ENCODE data around the gene COL12A1. TPM values are rescaled to one million over a fixed set of nuclear protein-coding genes. Genes with fewer than 3 reads are reported as not detected.
"Not testable (repeated sequence)": the region's sequence is repeated elsewhere in the genome, so short reads cannot be mapped to it uniquely, and the experiment has no call there.

COL12A1 gene
- total RNA-seq, 1 donor from 2014 or later: not detected

DNA sequence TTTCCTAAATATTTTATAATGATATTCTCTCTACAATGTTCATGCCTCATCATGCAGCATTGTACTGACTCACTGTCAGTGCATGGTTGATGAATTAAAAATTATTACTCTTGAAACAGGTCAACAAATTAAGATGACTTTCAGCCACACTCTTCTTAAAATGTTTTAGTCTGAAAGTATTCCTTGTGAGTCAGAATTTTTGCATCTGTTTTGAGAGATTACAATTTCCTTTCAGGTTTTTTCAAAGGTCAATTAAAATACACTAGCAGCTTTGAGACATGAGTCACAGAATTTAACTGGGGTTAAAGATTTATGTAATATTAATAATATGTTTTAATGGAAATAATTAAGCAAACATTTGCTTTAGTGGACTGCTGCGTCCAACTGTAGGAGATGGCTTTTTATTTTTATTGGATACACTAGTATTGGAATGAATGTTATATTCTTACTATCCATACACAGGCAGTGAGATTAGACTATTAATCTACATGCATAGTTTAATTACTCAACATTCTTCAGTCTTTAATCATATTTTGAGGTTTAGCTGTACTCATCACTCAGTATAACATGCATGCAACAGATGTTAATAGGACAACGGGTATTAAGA is 9.7 kb downstream of the COL12A1 start:
- no peak overlapping the region for H3K27ac Mint-ChIP-seq
- H3K9me3 Mint-ChIP-seq: no peaks in the 10 kb centered on the region
- peaks cover 2% of the 10 kb centered on the region for H3K4me1 Mint-ChIP-seq (ENCODE audit: low read depth)
- peaks cover 14% of the 10 kb centered on the region for H3K27me3 Mint-ChIP-seq (ENCODE audit: low read depth)
- H3K36me3 Mint-ChIP-seq (ENCODE audit: low read depth): no peaks in the 10 kb centered on the region
- intact Hi-C loops (cut with micrococcal nuclease): no loop called here
- H3K4me3 Mint-ChIP-seq (ENCODE audit: low read depth): no peak overlapping the region
- DNase-seq (ENCODE audit: low spot score): no peak

DNA sequence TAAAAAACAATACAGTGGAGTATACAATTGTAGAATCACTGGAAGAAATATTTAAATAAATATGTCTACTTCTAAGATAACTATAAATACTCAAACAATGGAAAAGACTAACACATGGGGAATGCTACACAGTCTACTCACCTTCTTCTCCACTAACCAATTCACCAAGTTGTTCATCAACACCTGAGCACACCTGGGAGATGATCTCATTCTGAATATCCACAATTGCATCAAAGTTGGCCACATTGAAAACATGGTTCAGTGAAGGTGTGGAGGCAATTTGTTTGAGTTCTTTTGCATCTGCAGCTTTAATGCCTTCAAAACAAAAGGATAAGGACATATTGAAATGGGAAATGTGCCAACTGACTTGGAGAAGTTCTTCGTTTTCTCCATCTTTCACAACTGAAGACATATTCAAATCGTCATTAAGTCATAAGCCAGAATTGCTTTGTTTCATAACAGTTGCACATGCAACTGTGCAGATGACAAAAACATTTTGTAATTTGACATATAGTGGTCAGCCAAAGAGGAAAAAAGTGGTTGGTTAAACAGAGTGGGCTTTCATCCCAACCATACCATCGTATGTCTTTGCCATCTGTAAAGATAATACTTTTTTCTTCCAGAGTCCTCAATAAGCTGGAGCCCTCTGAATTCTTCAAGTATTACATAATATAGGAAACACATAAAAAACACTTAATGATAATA is 17.5 kb downstream of the COL12A1 start:
- no peak overlapping the region for H3K4me3 Mint-ChIP-seq (ENCODE audit: low read depth)
- no peaks in the 10 kb centered on the region for H3K36me3 Mint-ChIP-seq (ENCODE audit: low read depth)
- H3K27ac Mint-ChIP-seq: no peak overlapping the region
- no peaks in the 10 kb centered on the region for H3K4me1 Mint-ChIP-seq (ENCODE audit: low read depth)
- DNase-seq (ENCODE audit: low spot score): no peak
- H3K27me3 Mint-ChIP-seq (ENCODE audit: low read depth): peaks cover 6% of the 10 kb centered on the region
- peaks cover 4% of the 10 kb centered on the region for H3K9me3 Mint-ChIP-seq
- intact Hi-C loops (cut with micrococcal nuclease): no loop called here

DNA sequence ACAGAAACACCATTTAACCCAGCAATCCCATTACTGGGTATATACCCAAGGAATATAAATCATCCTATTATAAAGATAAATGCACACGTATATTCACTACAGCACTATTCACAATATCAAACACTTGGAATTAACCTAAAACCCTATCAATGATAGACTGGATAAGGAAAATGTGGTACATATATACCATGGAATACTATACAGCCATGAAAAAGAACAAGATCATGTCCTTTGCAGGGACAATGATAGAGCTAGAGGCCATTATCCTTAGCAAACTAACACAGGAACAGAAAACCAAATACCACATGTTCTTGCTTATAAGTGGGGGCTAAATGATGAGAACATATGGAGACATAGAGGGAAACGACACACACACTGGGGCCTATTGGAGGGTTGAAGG is 19.3 kb downstream of the COL12A1 start:
- H3K9me3 Mint-ChIP-seq; intact Hi-C loops (cut with micrococcal nuclease): not testable (repeated sequence)

DNA sequence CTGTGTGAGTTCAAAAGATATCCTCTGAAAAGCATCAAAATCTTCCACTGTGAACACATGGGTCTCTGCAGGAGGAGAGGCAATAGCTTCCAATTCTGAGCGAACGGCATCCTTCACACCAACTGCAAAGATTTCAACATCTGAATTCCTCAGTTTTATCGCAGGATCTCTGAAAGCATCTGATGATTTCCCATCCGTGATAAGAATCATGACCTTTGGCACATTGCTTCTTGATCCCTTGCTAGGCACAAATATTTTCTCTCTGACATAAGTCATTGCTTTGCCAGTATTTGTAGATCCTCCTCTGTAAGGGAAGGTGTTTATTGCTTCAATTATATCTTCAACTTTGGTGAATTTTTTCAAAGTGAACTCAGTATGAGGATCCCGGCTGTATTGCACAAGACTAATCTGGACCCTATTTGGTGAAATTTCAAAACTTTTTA is 22.7 kb downstream of the COL12A1 start:
- intact Hi-C loops (cut with micrococcal nuclease): no loop called here
- Mint-ChIP-seq H3K4me3 (ENCODE audit: low read depth) (no peak overlapping the region), H3K9me3 (peaks cover 4% of the 10 kb centered on the region), H3K36me3 (ENCODE audit: low read depth) (no peaks in the 10 kb centered on the region), H3K4me1 (ENCODE audit: low read depth) (no peaks in the 10 kb centered on the region), H3K27me3 (ENCODE audit: low read depth) (no peaks in the 10 kb centered on the region), H3K27ac (no peak overlapping the region)
- no peak for DNase-seq (ENCODE audit: low spot score)

More for the DNA sequence above, 19.3 kb downstream of the COL12A1 start:
- not testable (repeated sequence) for H3K4me3 Mint-ChIP-seq (ENCODE audit: low read depth); H3K27ac Mint-ChIP-seq; H3K4me1 Mint-ChIP-seq (ENCODE audit: low read depth); H3K36me3 Mint-ChIP-seq (ENCODE audit: low read depth); H3K27me3 Mint-ChIP-seq (ENCODE audit: low read depth); DNase-seq (ENCODE audit: low spot score)

DNA sequence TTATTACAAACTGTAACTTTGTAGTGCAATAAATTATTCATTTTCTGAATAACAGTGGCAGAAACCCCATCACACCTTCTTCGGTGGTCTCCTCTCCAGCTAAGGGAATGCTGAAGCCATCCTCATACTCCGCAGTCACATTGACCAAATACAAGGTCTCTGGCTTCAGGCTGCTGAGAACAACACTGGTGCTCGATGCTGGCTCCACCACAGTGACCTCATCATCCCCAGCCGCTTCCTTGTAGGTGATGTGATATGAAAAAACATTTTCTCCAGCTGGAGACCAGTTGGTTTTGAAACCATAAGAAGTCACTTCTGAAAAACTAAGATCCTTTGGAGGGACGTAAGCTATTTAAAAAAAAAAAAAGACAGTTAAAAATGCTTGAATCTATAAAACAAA is 25.0 kb downstream of the COL12A1 start:
- Mint-ChIP-seq H3K27ac (no peak overlapping the region), H3K27me3 (ENCODE audit: low read depth) (no peaks in the 10 kb centered on the region), H3K9me3 (no peaks in the 10 kb centered on the region), H3K4me1 (ENCODE audit: low read depth) (no peaks in the 10 kb centered on the region), H3K36me3 (ENCODE audit: low read depth) (no peaks in the 10 kb centered on the region), H3K4me3 (ENCODE audit: low read depth) (no peak overlapping the region)
- no peak for DNase-seq (ENCODE audit: low spot score)
- intact Hi-C loops (cut with micrococcal nuclease): no loop called here

DNA sequence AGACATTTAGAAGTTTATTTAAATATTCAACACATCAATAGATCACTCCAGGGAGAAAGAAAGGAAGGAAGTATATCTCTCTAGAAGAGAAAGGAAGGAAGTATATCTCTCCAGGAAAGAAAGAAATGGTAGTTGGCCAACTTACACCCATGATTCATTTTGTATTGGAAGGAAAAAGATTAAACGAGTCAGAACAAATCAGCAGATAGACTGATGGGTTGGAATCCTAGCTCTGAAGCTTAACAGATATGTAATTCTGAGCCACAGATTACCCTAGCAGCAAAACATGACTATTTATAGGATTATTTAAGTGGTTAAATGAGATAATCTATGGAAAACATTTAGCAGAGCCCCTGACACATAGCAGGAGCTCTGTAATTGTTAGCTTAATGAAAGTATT is 27.1 kb downstream of the COL12A1 start:
- Mint-ChIP-seq H3K27ac (no peak overlapping the region), H3K9me3 (no peaks in the 10 kb centered on the region), H3K4me3 (ENCODE audit: low read depth) (no peak overlapping the region), H3K4me1 (ENCODE audit: low read depth) (no peaks in the 10 kb centered on the region), H3K36me3 (ENCODE audit: low read depth) (no peaks in the 10 kb centered on the region), H3K27me3 (ENCODE audit: low read depth) (no peaks in the 10 kb centered on the region)
- intact Hi-C loops (cut with micrococcal nuclease): no loop called here
- DNase-seq (ENCODE audit: low spot score): no peak

DNA sequence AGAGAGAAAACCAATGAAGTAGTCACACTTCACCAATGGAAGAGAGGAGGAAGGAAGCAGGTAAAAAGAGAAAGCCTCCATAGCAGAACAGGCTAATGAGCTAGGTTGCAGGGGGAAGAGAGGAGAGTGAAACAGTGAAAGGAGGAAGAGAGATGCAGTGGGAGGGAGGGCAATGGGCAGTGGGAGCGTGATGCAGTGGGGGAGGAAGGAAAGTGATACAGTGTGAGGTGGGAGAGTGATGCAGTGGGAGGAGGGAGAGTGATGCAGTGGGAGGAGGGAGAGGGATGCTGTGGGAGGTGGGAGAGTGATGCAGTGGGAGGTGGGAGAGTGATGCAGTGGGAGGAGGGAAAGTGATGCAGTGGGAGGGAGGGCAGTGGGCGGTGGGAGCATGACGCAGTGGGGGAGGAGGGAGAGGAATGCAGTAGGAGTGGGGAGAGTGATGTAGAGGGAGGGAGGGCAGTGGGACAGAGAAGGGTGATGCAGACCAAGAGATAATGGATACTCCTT is 29.7 kb downstream of the COL12A1 start:
- H3K27ac Mint-ChIP-seq: no peak overlapping the region
- no peak overlapping the region for H3K4me3 Mint-ChIP-seq (ENCODE audit: low read depth)
- H3K9me3 Mint-ChIP-seq: no peaks in the 10 kb centered on the region
- intact Hi-C loops (cut with micrococcal nuclease): no loop called here
- no peaks in the 10 kb centered on the region for H3K27me3 Mint-ChIP-seq (ENCODE audit: low read depth)
- DNase-seq (ENCODE audit: low spot score): no peak
- H3K36me3 Mint-ChIP-seq (ENCODE audit: low read depth): no peaks in the 10 kb centered on the region
- H3K4me1 Mint-ChIP-seq (ENCODE audit: low read depth): no peaks in the 10 kb centered on the region

DNA sequence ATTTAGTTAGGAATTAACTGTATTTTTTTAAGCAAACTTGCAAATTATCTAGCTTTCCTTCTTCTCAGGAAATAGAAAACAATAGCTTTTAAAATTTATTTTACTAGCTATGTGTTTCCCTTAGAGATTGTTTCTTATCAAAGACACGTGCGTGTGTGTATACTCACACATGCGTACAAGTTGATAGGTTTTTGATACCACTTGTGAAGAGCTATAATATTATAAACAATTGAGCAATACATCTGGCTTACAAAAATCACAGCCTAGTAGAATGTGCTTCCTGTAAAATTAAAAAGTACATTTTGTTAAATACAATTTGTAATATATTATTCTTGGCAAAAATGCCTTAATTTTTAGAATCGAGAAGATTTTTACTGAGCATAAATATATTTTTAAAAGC is 33.9 kb downstream of the COL12A1 start:
- no peaks in the 10 kb centered on the region for H3K36me3 Mint-ChIP-seq (ENCODE audit: low read depth)
- no peak overlapping the region for H3K4me3 Mint-ChIP-seq (ENCODE audit: low read depth)
- no peak for DNase-seq (ENCODE audit: low spot score)
- no peaks in the 10 kb centered on the region for H3K9me3 Mint-ChIP-seq
- no peaks in the 10 kb centered on the region for H3K4me1 Mint-ChIP-seq (ENCODE audit: low read depth)
- H3K27me3 Mint-ChIP-seq (ENCODE audit: low read depth): peaks cover 8% of the 10 kb centered on the region
- no peak overlapping the region for H3K27ac Mint-ChIP-seq
- intact Hi-C loops (cut with micrococcal nuclease): no loop called here

DNA sequence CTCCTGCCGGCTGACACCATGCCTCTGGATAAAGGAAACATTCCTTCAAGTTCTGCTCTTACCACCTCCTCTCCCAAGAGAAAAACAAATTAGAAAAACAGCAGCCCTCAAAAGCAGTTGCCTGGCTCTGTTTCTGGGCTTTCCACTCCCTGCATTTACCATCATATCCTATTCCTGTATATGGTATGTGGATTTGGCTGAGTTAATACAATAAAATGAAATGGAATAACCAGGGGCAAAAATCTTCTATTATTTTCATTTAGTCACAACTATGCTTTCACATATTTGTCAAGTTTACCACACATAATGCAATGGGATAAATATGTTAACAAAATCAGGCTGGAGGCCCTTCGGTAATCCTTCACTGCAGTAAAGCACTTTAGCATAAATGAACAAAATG is 34.3 kb downstream of the COL12A1 start:
- Mint-ChIP-seq H3K9me3 (no peaks in the 10 kb centered on the region), H3K36me3 (ENCODE audit: low read depth) (no peaks in the 10 kb centered on the region), H3K4me1 (ENCODE audit: low read depth) (no peaks in the 10 kb centered on the region), H3K27ac (no peak overlapping the region), H3K4me3 (ENCODE audit: low read depth) (no peak overlapping the region), H3K27me3 (ENCODE audit: low read depth) (peaks cover 8% of the 10 kb centered on the region)
- intact Hi-C loops (cut with micrococcal nuclease): no loop called here
- DNase-seq (ENCODE audit: low spot score): no peak

DNA sequence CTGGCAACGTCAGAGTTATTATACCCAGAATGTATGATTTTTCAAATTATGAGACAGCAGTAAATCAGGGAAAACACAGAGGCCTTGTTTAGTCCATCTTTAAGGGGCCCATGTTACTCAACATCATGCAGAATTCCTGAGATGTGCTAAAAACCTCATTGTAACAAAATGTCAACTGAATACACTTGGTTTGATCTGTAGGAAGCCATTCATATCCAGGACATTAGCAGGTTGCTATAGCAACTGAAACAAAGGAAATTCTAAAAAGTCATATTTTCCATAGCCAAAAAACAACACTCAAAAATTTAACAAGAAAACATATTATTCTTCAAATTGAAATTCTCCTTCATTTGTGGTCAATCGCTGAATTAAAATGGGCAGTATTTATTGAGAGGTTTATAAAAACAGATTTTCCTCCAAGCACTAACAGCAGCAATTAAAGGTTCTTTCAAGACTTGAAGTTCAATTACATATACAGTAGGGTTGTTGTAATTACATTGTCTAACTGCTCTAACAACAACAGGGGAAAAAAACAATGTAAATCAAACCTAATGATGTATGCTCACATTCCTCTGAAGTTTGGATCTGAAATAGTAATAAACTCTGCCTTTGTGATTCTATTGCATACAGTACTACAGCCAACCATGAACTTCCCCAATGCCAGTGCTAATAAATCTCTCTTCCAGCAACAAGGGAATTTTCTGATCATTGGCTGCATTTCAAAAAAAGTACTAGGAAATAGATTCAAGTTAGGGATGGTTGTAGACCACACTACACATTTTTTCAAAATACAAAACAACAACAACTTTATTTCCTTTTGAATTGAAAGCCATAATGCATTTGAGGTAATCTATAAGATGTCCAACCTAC is 34.9 kb downstream of the COL12A1 start:
- no peak for DNase-seq (ENCODE audit: low spot score)
- H3K27me3 Mint-ChIP-seq (ENCODE audit: low read depth): peaks cover 9% of the 10 kb centered on the region
- no peaks in the 10 kb centered on the region for H3K9me3 Mint-ChIP-seq
- no peaks in the 10 kb centered on the region for H3K4me1 Mint-ChIP-seq (ENCODE audit: low read depth)
- H3K27ac Mint-ChIP-seq: no peak overlapping the region
- intact Hi-C loops (cut with micrococcal nuclease): no loop called here
- no peaks in the 10 kb centered on the region for H3K36me3 Mint-ChIP-seq (ENCODE audit: low read depth)
- no peak overlapping the region for H3K4me3 Mint-ChIP-seq (ENCODE audit: low read depth)

DNA sequence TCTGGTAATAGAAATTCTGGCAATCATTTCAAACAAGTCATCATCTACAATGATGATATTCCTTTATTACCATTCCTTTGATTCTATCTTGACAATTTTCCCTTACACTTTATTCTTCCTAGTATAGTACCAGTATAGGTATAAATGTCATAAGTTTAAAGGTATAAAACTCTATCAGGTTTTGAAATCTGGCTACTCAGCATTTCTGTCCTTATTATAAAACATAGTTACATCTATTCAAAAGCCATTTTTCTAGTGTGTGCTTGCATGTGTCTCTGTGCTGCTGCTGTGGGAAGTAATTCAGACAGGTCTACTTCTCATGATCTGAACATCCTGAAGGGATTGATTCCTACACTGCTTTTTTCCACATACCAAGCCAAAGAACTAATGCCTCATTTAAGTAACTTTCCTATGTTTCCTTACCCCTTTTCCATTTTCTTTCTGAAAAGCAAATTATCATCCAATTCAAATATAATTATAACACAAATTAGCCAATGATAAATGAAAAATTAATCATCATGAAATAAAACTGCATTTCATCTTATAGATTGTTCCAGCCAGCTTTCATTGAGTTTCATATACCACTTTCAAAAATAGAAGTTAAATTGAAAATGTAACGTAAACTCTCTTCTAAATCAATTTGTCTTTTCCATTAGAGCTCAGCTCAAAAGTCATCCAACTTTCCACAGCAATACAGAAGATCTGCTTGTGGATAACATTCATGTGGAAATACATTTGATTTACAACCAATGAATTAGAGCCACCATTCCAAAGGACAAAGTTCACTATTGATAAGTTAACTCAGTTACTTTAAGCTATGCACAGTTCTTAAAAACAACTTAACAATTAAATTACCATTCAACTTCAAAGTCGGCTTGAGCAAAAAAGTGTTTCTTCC is 35.9 kb downstream of the COL12A1 start:
- intact Hi-C loops (cut with micrococcal nuclease): no loop called here
- peaks cover 11% of the 10 kb centered on the region for H3K27me3 Mint-ChIP-seq (ENCODE audit: low read depth)
- no peak overlapping the region for H3K4me3 Mint-ChIP-seq (ENCODE audit: low read depth)
- no peak overlapping the region for H3K27ac Mint-ChIP-seq
- no peaks in the 10 kb centered on the region for H3K4me1 Mint-ChIP-seq (ENCODE audit: low read depth)
- H3K9me3 Mint-ChIP-seq: no peaks in the 10 kb centered on the region
- DNase-seq (ENCODE audit: low spot score): no peak
- H3K36me3 Mint-ChIP-seq (ENCODE audit: low read depth): no peaks in the 10 kb centered on the region

DNA sequence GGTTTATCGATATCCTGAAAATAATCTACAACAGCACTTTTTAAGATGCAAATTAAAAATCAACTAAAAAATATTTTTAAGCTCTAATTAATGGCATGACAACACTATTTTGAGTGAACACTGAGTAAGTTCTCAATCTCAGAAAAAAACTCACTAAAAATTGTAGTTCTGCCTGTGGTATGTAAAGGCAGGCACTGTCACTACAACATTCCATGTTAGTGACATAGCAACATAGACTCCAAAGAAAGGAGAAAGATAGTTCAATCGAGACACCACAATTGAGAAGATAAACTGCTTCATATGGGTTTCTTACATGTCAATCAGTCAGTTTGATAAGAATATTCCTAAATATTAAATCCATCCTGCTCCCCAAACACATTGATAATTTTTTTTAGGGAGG is 38.0 kb downstream of the COL12A1 start:
- no peak overlapping the region for H3K4me3 Mint-ChIP-seq (ENCODE audit: low read depth)
- H3K4me1 Mint-ChIP-seq (ENCODE audit: low read depth): no peaks in the 10 kb centered on the region
- DNase-seq (ENCODE audit: low spot score): no peak
- intact Hi-C loops (cut with micrococcal nuclease): no loop called here
- peaks cover 11% of the 10 kb centered on the region for H3K27me3 Mint-ChIP-seq (ENCODE audit: low read depth)
- H3K36me3 Mint-ChIP-seq (ENCODE audit: low read depth): no peaks in the 10 kb centered on the region
- no peaks in the 10 kb centered on the region for H3K9me3 Mint-ChIP-seq
- no peak overlapping the region for H3K27ac Mint-ChIP-seq
